HCT116 (cell line): ENCODE data around the gene ARR3. TPM values are rescaled to one million over a fixed set of nuclear protein-coding genes. Genes with fewer than 3 reads are reported as not detected.

ENCODE experiments used
- ATAC-seq: fragments of 200-7000 bp; cut with Tn5 transposase; 2 replicates; pipeline ENCODE4 v1.9.1; 2020; ENCODE audit warnings: mild to moderate bottlenecking, moderate library complexity
- BruUV-seq: library from RNA; stranded (reverse); fragments of 400-500 nt; replicated peaks from 2 replicates; lab custom pipeline; 2021; lab: Mats Ljungman, UMichigan
- CTCF ChIA-PET: fragments of 300-600 bp; sonication (Branson Sonifier 250); formaldehyde crosslinking; loops from one replicate; lab custom pipeline; 2021; ENCODE audit warnings: antibody characterized with exemption; lab: Charles Lee
- POLR2A ChIA-PET: fragments of 300-600, 350-600 bp; sonication (Branson Sonifier 250); formaldehyde crosslinking; loops from one replicate; lab custom pipeline; 2021; ENCODE audit warnings: antibody characterized with exemption; lab: Charles Lee
- RAD21 ChIA-PET, 2 experiments: fragments of 300-600 bp; sonication (Branson Sonifier 250); formaldehyde crosslinking; loops; one replicate each; lab custom pipeline; 2023; ENCODE audit warnings: low total read pairs in 2 of 2; ENCODE audit not compliant: uncharacterized antibody in 2 of 2, unreplicated experiment in 2 of 2, low non-redundant PET in 1 of 2; lab: Charles Lee
- DNase-seq: peaks from one replicate; pipeline ENCODE4 v3.0.0-alpha.2; 2010; ENCODE audit warnings: low read depth, low spot score
- H2AFZ ChIP-seq: fragments of 200-600 bp; shearing (Covaris generic), sonication (generic); 2 replicates; pipeline ENCODE4 v1.6.1; 2017; ENCODE audit warnings: low read depth, mixed run types, mixed read lengths, antibody characterized with exemption, low read length; ENCODE audit not compliant: poor library complexity, severe bottlenecking
- H3K27ac ChIP-seq: 2 replicates; pipeline ENCODE4 v1.5.1; 2012; ENCODE audit warnings: low read depth, low read length
- H3K27me3 ChIP-seq: fragments of 200-600 bp; sonication (generic); 2 replicates; pipeline ENCODE4 v1.6.1; 2016; ENCODE audit warnings: mixed run types, low read length, mixed read lengths; ENCODE audit not compliant: insufficient read depth
- H3K36me3 ChIP-seq, 2 experiments: fragments of 200-500 bp in 1 of 2; fragments of 200-600 bp in 1 of 2; sonication (Bioruptor generic) in 1 of 2; sonication (generic) in 1 of 2; 2 replicates each; pipeline versions ENCODE4 v1.5.1 to v1.6.1; 2014 to 2016; ENCODE audit warnings: low read length in 2 of 2, inconsistent platforms in 1 of 2, mixed read lengths in 1 of 2, mixed run types in 1 of 2; ENCODE audit not compliant: insufficient read depth in 2 of 2, control insufficient read depth in 1 of 2
- H3K4me1 ChIP-seq, 2 experiments: fragments of 200-600 bp in 1 of 2; sonication (generic) in 1 of 2; 2 replicates each; pipeline versions ENCODE4 v1.5.1 to v1.6.1; 2012 to 2017; ENCODE audit warnings: low read length in 2 of 2, inconsistent platforms in 1 of 2, mild to moderate bottlenecking in 1 of 2, mixed read lengths in 1 of 2, mixed run types in 1 of 2, moderate library complexity in 1 of 2; ENCODE audit not compliant: insufficient read depth in 2 of 2, control insufficient read depth in 1 of 2
- H3K4me2 ChIP-seq: fragments of 200-600 bp; sonication (generic); 2 replicates; pipeline ENCODE4 v1.6.1; 2017; ENCODE audit warnings: mixed run types, low read length, mixed read lengths
- H3K4me3 ChIP-seq, 2 experiments: fragments of 200-600 bp in 1 of 2; sonication (generic) in 1 of 2; replicated peaks in 1 of 2; 2 replicates each; pipeline ENCODE4 v1.5.1; 2011 to 2016; ENCODE audit warnings: low read length in 2 of 2, control low read depth in 1 of 2, low read depth in 1 of 2, mild to moderate bottlenecking in 1 of 2, mixed read lengths in 1 of 2, mixed run types in 1 of 2
- H3K79me2 ChIP-seq: fragments of 200-600 bp; sonication (generic); 2 replicates; pipeline ENCODE4 v1.6.1; 2017; ENCODE audit warnings: mild to moderate bottlenecking, mixed run types, low read length, moderate library complexity, mixed read lengths; ENCODE audit not compliant: insufficient read depth
- H3K9ac ChIP-seq: fragments of 200-600 bp; sonication (generic); 2 replicates; pipeline ENCODE4 v1.6.1; 2016; ENCODE audit warnings: low read length, mixed read lengths
- H3K9me2 ChIP-seq: fragments of 200-600 bp; sonication (generic), shearing (Covaris generic); 2 replicates; pipeline ENCODE4 v1.6.1; 2017; ENCODE audit warnings: mixed run types, mild to moderate bottlenecking, moderate library complexity; ENCODE audit not compliant: insufficient read depth
- H3K9me3 ChIP-seq, 2 experiments: fragments of 200-500 bp in 1 of 2; fragments of 200-600 bp in 1 of 2; sonication (Bioruptor generic) in 1 of 2; sonication (generic) in 1 of 2; 2 replicates each; pipeline ENCODE4 v1.6.1; 2014 to 2017; ENCODE audit warnings: low read length in 2 of 2, mixed read lengths in 2 of 2, inconsistent platforms in 1 of 2, low read depth in 1 of 2, mild to moderate bottlenecking in 1 of 2, mixed run types in 1 of 2, moderate library complexity in 1 of 2; ENCODE audit not compliant: control insufficient read depth in 1 of 2, insufficient read depth in 1 of 2
- H4K20me1 ChIP-seq: fragments of 200-600 bp; sonication (generic), shearing (Covaris generic); 2 replicates; pipeline ENCODE4 v1.6.1; 2017; ENCODE audit warnings: mixed run types, mild to moderate bottlenecking, moderate library complexity; ENCODE audit not compliant: insufficient read depth
- CBX3 ChIP-seq: IDR thresholded peaks from 2 replicates; pipeline ENCODE4 v1.6.1; 2012; ENCODE audit warnings: low read depth
- CEBPB ChIP-seq: IDR thresholded peaks from 2 replicates; pipeline ENCODE4 v1.6.1; 2012; ENCODE audit warnings: low read depth
- EGR1 ChIP-seq: IDR thresholded peaks from 2 replicates; pipeline ENCODE4 v1.6.1; 2012; ENCODE audit warnings: low read depth
- ELF1 ChIP-seq: IDR thresholded peaks from 2 replicates; pipeline ENCODE4 v1.6.1; 2012; ENCODE audit warnings: low read depth, borderline replicate concordance
- EZH2 ChIP-seq: fragments of 200-600 bp; sonication (generic); IDR thresholded peaks from 2 replicates; pipeline ENCODE4 v1.6.1; 2017; ENCODE audit warnings: antibody characterized with exemption, mixed run types
- EZH2phosphoT487 ChIP-seq: fragments of 200-600 bp; IDR thresholded peaks from 2 replicates; pipeline ENCODE4 v1.6.1; 2018; ENCODE audit warnings: antibody characterized with exemption, borderline replicate concordance
- FOSL1 ChIP-seq: IDR thresholded peaks from 2 replicates; pipeline ENCODE4 v1.6.1; 2012; ENCODE audit warnings: low read depth
- JUND ChIP-seq: IDR thresholded peaks from 2 replicates; pipeline ENCODE4 v1.6.1; 2012
- POLR2A ChIP-seq: IDR thresholded peaks from 2 replicates; pipeline ENCODE4 v1.7.0; 2011; ENCODE audit warnings: borderline replicate concordance; ENCODE audit not compliant: insufficient read depth, insufficient read length; ENCODE audit errors: extremely low read depth
- POLR2AphosphoS5 ChIP-seq: IDR thresholded peaks from 2 replicates; pipeline ENCODE4 v1.6.1; 2011; ENCODE audit warnings: mild to moderate bottlenecking, low read depth, low read length, moderate library complexity
- RAD21 ChIP-seq: IDR thresholded peaks from 2 replicates; pipeline ENCODE4 v1.6.1; 2012; ENCODE audit warnings: low read depth, mild to moderate bottlenecking
- SP1 ChIP-seq: IDR thresholded peaks from 2 replicates; pipeline ENCODE4 v1.6.1; 2012; ENCODE audit warnings: low read depth
- SRF ChIP-seq: IDR thresholded peaks from 2 replicates; pipeline ENCODE4 v1.6.1; 2012; ENCODE audit warnings: low read depth
- TCF7L2 ChIP-seq: IDR thresholded peaks from 2 replicates; pipeline ENCODE4 v1.7.0; 2011; ENCODE audit warnings: borderline replicate concordance, inconsistent platforms; ENCODE audit not compliant: insufficient read depth, insufficient read length; ENCODE audit errors: extremely low read depth
- YY1 ChIP-seq: IDR thresholded peaks from 2 replicates; pipeline ENCODE4 v1.6.1; 2011; ENCODE audit warnings: low read length, low read depth, moderate library complexity, mild to moderate bottlenecking; ENCODE audit not compliant: insufficient replicate concordance; ENCODE audit errors: extremely low read depth
- ZFX ChIP-seq: fragments of 450-650 bp; IDR thresholded peaks from 2 replicates; pipeline ENCODE4 v1.6.1; 2017
- ZNF274 ChIP-seq: fragments of 200-500 bp; sonication (Bioruptor generic); IDR thresholded peaks from 2 replicates; pipeline ENCODE4 v1.6.1; 2014; ENCODE audit warnings: mild to moderate bottlenecking, low read depth, low read length, inconsistent platforms
- intact Hi-C: fragments of 100-400 bp; cut with micrococcal nuclease; formaldehyde crosslinking; loops from 2 replicates; pipeline ENCODE4 v1.10.0; 2022
- total RNA-seq: library from RNA; stranded (reverse); gene quantifications from one replicate; pipeline ENCODE4 v1.2.1, GENCODE V29; 2021; ENCODE audit not compliant: unreplicated experiment
- TF ChIP-seq, protein P1 (sequence below): IDR thresholded peaks from 2 replicates; pipeline ENCODE4 v1.6.1; 2012
- TF ChIP-seq, protein P2 (sequence below): IDR thresholded peaks from 2 replicates; pipeline ENCODE4 v1.6.1; 2012; ENCODE audit warnings: low read depth
- TF ChIP-seq, protein P3 (sequence below): IDR thresholded peaks from 2 replicates; pipeline ENCODE4 v1.6.1; 2011; ENCODE audit warnings: mild to moderate bottlenecking, low read length, moderate library complexity; ENCODE audit not compliant: insufficient replicate concordance; ENCODE audit errors: extremely low read depth

Gene ARR3
- total RNA-seq, 1 experiment from 2014 or later = not detected

DNA sequence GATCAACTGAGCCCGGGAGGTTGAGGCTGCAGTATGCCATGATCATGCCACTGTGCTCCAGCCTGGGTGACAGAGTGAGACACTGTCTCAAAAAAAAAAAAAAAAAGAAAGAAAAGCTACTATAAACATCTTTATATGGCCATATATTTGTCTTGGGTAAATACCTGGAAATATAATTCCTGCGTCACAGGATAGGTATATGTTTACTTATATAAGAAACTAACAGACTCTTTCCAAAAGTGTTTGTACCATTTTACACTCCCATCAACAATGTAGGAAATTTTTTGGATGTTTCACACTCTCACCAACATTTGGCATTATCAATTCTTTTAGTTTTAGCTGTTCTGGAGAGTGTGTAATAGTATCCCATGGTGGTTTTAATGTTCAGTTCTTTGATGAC, 20.9 kb upstream of the ARR3 start:
- H3K27ac ChIP-seq = no peak overlapping the region
- no peak overlapping the region for H3K4me3 ChIP-seq
- no peaks in the 10 kb centered on the region for H3K36me3 ChIP-seq
- no peak overlapping the region for H3K4me2 ChIP-seq
- peaks cover 0 to 12% of the 10 kb centered on the region in 2 experiments; a peak in 1 of 4 replicates for H3K4me1 ChIP-seq
- ChIA-PET RAD21 (no interaction called here), CTCF (no interaction called here), POLR2A (no interaction called here)
- H3K27me3 ChIP-seq = no peaks in the 10 kb centered on the region
- intact Hi-C loops = no loop called here
- ATAC-seq (no peak), DNase-seq (no peak)
- no peaks in the 10 kb centered on the region for H4K20me1 ChIP-seq
- H3K9me2 ChIP-seq = no peaks in the 10 kb centered on the region
- H3K79me2 ChIP-seq = no peaks in the 10 kb centered on the region
- H3K9me3 ChIP-seq = no peaks in the 10 kb centered on the region
- H2AFZ ChIP-seq = no peak overlapping the region
- H3K9ac ChIP-seq = no peak overlapping the region
- no TSS peak for BruUV-seq
- no peak for TF ChIP-seq JUND
- no peak for TF ChIP-seq POLR2A
- TF ChIP-seq ZNF274 = no peak
- TF ChIP-seq FOSL1 = no peak
- no peak for TF ChIP-seq YY1
- TF ChIP-seq TCF7L2 = no peak
- TF ChIP-seq CBX3 = no peak
- TF ChIP-seq RAD21 = no peak
- TF ChIP-seq, protein P1, sequence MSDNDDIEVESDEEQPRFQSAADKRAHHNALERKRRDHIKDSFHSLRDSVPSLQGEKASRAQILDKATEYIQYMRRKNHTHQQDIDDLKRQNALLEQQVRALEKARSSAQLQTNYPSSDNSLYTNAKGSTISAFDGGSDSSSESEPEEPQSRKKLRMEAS = no peak
- TF ChIP-seq EZH2phosphoT487 = no peak
- no peak for TF ChIP-seq POLR2AphosphoS5
- TF ChIP-seq SRF = no peak
- no peak for TF ChIP-seq EGR1
- TF ChIP-seq, protein P2, sequence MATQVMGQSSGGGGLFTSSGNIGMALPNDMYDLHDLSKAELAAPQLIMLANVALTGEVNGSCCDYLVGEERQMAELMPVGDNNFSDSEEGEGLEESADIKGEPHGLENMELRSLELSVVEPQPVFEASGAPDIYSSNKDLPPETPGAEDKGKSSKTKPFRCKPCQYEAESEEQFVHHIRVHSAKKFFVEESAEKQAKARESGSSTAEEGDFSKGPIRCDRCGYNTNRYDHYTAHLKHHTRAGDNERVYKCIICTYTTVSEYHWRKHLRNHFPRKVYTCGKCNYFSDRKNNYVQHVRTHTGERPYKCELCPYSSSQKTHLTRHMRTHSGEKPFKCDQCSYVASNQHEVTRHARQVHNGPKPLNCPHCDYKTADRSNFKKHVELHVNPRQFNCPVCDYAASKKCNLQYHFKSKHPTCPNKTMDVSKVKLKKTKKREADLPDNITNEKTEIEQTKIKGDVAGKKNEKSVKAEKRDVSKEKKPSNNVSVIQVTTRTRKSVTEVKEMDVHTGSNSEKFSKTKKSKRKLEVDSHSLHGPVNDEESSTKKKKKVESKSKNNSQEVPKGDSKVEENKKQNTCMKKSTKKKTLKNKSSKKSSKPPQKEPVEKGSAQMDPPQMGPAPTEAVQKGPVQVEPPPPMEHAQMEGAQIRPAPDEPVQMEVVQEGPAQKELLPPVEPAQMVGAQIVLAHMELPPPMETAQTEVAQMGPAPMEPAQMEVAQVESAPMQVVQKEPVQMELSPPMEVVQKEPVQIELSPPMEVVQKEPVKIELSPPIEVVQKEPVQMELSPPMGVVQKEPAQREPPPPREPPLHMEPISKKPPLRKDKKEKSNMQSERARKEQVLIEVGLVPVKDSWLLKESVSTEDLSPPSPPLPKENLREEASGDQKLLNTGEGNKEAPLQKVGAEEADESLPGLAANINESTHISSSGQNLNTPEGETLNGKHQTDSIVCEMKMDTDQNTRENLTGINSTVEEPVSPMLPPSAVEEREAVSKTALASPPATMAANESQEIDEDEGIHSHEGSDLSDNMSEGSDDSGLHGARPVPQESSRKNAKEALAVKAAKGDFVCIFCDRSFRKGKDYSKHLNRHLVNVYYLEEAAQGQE = no peak
- TF ChIP-seq EZH2 = no peak
- TF ChIP-seq, protein P3, sequence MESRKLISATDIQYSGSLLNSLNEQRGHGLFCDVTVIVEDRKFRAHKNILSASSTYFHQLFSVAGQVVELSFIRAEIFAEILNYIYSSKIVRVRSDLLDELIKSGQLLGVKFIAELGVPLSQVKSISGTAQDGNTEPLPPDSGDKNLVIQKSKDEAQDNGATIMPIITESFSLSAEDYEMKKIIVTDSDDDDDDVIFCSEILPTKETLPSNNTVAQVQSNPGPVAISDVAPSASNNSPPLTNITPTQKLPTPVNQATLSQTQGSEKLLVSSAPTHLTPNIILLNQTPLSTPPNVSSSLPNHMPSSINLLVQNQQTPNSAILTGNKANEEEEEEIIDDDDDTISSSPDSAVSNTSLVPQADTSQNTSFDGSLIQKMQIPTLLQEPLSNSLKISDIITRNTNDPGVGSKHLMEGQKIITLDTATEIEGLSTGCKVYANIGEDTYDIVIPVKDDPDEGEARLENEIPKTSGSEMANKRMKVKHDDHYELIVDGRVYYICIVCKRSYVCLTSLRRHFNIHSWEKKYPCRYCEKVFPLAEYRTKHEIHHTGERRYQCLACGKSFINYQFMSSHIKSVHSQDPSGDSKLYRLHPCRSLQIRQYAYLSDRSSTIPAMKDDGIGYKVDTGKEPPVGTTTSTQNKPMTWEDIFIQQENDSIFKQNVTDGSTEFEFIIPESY = no peak
- TF ChIP-seq ELF1 = no peak
- no peak for TF ChIP-seq ZFX
- TF ChIP-seq SP1 = no peak
- no peak for TF ChIP-seq CEBPB
